ENCODE measurements around the gene CDH13.

The CDH13 gene

DNA sequence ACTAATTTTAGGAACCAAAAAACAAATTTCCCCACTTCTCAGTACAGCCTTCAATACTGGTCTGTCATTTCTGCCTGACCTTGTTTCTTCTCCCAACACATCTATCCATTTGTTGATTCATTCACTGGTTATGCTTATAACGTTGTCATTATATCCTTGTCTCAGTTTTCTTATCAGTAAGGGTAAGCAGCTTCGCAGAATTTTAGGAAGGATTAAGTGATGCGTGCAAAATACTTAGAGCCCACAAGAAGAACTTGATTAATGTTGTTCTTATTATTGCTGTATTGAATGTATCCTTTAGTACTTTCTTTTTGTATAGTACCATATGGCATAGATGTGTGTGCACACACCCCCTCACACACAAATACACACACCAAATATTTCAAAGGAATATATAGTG is 777.5 kb downstream of the CDH13 start:
- DNase-seq (ENCODE audit: low read depth), result no peak
- TF ChIP-seq, protein P1, sequence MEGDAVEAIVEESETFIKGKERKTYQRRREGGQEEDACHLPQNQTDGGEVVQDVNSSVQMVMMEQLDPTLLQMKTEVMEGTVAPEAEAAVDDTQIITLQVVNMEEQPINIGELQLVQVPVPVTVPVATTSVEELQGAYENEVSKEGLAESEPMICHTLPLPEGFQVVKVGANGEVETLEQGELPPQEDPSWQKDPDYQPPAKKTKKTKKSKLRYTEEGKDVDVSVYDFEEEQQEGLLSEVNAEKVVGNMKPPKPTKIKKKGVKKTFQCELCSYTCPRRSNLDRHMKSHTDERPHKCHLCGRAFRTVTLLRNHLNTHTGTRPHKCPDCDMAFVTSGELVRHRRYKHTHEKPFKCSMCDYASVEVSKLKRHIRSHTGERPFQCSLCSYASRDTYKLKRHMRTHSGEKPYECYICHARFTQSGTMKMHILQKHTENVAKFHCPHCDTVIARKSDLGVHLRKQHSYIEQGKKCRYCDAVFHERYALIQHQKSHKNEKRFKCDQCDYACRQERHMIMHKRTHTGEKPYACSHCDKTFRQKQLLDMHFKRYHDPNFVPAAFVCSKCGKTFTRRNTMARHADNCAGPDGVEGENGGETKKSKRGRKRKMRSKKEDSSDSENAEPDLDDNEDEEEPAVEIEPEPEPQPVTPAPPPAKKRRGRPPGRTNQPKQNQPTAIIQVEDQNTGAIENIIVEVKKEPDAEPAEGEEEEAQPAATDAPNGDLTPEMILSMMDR (IDR thresholded peaks at IDR 0.05; ENCODE audit: control insufficient read depth, extremely low read depth, insufficient read depth), result no peak
- no peak overlapping the region for H3K4me3 ChIP-seq (ENCODE audit: low read depth, low read length)

DNA sequence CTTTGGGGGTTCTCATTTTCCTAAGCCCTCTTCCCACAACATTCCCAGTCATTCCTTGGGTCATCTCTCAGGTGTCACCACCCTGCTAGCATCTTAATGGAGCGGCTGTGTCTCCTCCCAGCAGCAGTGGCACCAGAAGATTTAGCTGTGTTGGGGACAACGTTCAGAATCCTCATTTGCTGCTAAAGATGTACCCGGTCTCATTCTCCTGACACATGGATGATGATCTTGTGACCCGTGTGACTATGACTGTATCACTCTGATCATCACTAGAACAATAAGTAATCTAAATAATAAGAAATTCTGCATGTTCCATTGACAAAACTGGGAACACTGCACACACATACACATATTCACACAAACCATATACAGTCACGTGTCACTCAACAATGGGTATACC is 781.2 kb downstream of the CDH13 start:
- no peak for DNase-seq (ENCODE audit: low read depth)
- TF ChIP-seq, protein P1 (IDR thresholded peaks at IDR 0.05; ENCODE audit: control insufficient read depth, extremely low read depth, insufficient read depth), result no peak
- no peak overlapping the region for H3K4me3 ChIP-seq (ENCODE audit: low read depth, low read length)

DNA sequence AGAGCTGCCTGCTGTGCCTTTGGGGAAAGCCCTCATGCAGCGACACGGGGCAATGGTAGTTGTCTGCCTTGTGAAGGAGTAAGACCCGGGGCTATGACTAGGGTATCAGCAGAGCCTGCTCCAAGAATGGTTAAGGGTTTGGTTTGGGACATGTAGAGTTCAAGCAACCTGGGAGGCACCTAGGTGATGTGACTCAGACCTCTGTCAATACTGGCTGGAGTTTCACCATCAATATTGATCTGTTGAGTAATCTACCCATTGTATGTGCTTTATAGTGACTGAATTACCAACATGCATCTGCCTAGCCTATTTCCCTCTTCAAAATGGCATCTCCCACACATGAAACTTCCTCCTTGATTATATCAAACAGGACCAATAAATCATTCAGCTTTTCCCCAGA is 782.6 kb downstream of the CDH13 start:
- TF ChIP-seq, protein P1 (IDR thresholded peaks at IDR 0.05; ENCODE audit: control insufficient read depth, extremely low read depth, insufficient read depth), result no peak
- H3K4me3 ChIP-seq (ENCODE audit: low read depth, low read length), result no peak overlapping the region
- no peak for DNase-seq (ENCODE audit: low read depth)

DNA sequence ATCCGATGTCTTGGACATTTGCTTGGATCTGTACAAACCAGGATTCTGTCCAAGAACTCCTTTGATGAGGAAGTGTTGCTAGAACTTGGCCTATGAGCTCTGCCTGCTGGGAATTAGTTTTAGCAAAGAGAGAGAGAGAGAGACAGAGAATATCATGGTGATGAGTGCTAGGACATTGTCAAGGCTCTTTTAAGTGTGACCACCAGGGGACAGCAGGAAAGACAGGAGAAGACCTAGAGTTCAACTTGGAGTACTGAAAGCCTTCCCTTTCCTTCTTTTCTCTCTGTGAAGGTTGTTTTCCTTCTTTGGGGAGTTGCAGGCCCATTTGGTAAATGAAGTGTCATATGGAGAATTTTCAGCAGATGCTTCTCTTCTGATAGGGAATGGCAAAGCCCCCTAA is 791.8 kb downstream of the CDH13 start:
- H3K4me3 ChIP-seq (ENCODE audit: low read depth, low read length), result no peak overlapping the region
- TF ChIP-seq, protein P1 (IDR thresholded peaks at IDR 0.05; ENCODE audit: control insufficient read depth, extremely low read depth, insufficient read depth), result no peak
- DNase-seq (ENCODE audit: low read depth), result no peak

DNA sequence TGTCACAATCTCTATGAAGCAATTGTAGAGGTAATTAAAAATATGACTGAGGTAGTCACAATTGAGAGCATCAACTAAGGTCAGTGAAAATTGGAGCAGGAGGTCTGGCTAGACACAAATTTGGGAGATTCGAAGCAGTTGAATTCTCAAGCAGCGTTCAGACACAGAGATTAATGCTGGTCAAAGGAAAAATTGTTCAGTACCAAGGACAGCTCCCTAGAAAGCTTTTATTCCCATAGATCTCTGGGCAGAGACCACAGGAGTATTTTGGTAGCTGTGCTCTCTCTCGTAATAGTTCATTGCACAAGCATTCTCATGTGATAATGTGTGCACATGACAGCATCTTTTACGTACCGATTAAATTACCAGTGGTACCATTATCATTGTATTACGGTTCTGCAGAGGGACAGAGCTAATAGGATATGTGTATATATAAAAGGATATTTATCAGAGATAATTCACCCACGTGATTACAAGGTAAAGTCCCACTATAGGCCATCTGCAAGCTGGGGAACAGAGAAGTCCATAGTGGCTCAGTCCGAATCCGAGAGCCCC is 793.5 kb downstream of the CDH13 start:
- TF ChIP-seq, protein P1 (IDR thresholded peaks at IDR 0.05; ENCODE audit: control insufficient read depth, extremely low read depth, insufficient read depth), result no peak
- no peak overlapping the region for H3K4me3 ChIP-seq (ENCODE audit: low read depth, low read length)
- peak; percentile 1 for DNase-seq (ENCODE audit: low read depth)

DNA sequence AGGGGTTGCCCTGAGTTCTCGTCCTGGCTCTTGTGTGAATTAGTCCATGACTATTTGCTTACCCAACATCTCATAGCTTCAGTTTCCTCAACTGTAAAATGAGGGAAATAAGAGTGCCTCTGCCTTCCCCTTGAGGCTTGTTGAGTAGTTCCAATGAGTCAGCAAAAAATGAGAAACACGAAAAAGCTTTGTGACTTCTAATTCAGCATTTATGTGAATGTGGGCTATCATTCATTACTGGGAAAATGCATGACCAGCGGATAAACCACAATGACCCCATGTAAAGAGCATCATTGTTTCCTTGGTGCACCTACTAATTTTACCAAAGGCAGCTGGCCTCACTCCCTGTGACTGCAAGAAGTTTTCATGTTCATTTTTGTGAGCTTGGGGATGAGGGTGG is 806.4 kb downstream of the CDH13 start:
- no peak overlapping the region for H3K4me3 ChIP-seq (ENCODE audit: low read depth, low read length)
- TF ChIP-seq, protein P1 (IDR thresholded peaks at IDR 0.05; ENCODE audit: control insufficient read depth, extremely low read depth, insufficient read depth), result no peak
- no peak for DNase-seq (ENCODE audit: low read depth)

DNA sequence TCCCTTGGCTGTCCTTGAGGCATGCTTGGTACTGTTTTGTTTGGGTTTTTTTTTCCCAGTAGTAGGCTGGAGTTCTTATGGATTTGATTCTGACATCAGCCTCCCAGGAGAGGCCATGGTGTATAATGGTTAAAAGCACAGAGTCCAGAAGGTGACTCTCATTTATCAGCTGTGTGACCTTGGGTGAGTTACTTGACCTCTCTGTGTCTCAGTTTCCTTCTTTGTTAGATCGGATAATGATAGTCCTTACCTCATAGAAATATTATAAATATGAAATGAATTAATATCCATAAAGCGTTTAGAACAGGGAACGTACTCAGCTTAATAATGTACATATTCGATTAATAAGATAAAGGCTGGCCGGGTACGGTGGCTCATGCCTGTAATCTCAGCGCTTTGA is 810.3 kb downstream of the CDH13 start:
- TF ChIP-seq, protein P1 (IDR thresholded peaks at IDR 0.05; ENCODE audit: control insufficient read depth, extremely low read depth, insufficient read depth), result no peak
- no peak for DNase-seq (ENCODE audit: low read depth)
- no peak overlapping the region for H3K4me3 ChIP-seq (ENCODE audit: low read depth, low read length)

All from LNCaP clone FGC (cell line).